GM19467 (cell line): ENCODE results near the gene SLC8A1.

ENCODE experiments used
- ATAC-seq: cut with Tn5 transposase; IDR thresholded peaks from one replicate; pipeline ENCODE4 v1.9.1; 2021; ENCODE audit warnings: mild to moderate bottlenecking, moderate library complexity; ENCODE audit not compliant: unreplicated experiment

SLC8A1 gene

GRCh38 chr2:40208463-40208862 lies 243.4 kb downstream of the SLC8A1 start:
- no peak for ATAC-seq

GRCh38 chr2:40204268-40204667 lies 247.6 kb downstream of the SLC8A1 start:
- ATAC-seq: no peak

GRCh38 chr2:40202798-40203400 lies 249.0 kb downstream of the SLC8A1 start:
- ATAC-seq: no peak

- ATAC-seq: no peak
These were observed 250.5 kb downstream of the SLC8A1 start for GRCh38 chr2:40201425-40201824.

GRCh38 chr2:40200366-40200915 lies 251.4 kb downstream of the SLC8A1 start:
- ATAC-seq: no peak

GRCh38 chr2:40199771-40200170 lies 252.1 kb downstream of the SLC8A1 start:
- ATAC-seq: no peak

- no peak for ATAC-seq
These were observed 254.8 kb downstream of the SLC8A1 start for GRCh38 chr2:40197121-40197520.

- no peak for ATAC-seq
These were observed 258.2 kb downstream of the SLC8A1 start for GRCh38 chr2:40193670-40194026.

- no peak for ATAC-seq
These were observed 258.8 kb downstream of the SLC8A1 start for GRCh38 chr2:40192864-40193669.

GRCh38 chr2:40190457-40190856 lies 261.4 kb downstream of the SLC8A1 start:
- ATAC-seq: no peak

GRCh38 chr2:40189881-40190280 lies 262.0 kb downstream of the SLC8A1 start:
- ATAC-seq: no peak

GRCh38 chr2:40187054-40187453 lies 264.8 kb downstream of the SLC8A1 start:
- no peak for ATAC-seq

GRCh38 chr2:40184551-40184950 lies 267.3 kb downstream of the SLC8A1 start:
- no peak for ATAC-seq

- ATAC-seq: no peak
These were observed 270.0 kb downstream of the SLC8A1 start for GRCh38 chr2:40181855-40182254.

GRCh38 chr2:40179801-40180200 lies 272.1 kb downstream of the SLC8A1 start:
- no peak for ATAC-seq

- ATAC-seq: peak; percentile 86
These were observed 272.9 kb downstream of the SLC8A1 start for GRCh38 chr2:40178971-40179370.

GRCh38 chr2:40178171-40178778 lies 273.6 kb downstream of the SLC8A1 start:
- ATAC-seq: no peak

- ATAC-seq: no peak
These were observed 274.5 kb downstream of the SLC8A1 start for GRCh38 chr2:40177366-40177765.

- ATAC-seq: no peak
These were observed 278.6 kb downstream of the SLC8A1 start for GRCh38 chr2:40173276-40173675.

GRCh38 chr2:40169856-40170255 lies 282.0 kb downstream of the SLC8A1 start:
- ATAC-seq: no peak

- no peak for ATAC-seq
These were observed 282.5 kb downstream of the SLC8A1 start for GRCh38 chr2:40169430-40169829.

GRCh38 chr2:40168546-40168945 lies 283.3 kb downstream of the SLC8A1 start:
- no peak for ATAC-seq
